NCI-H2227 (cell line): ENCODE data around the gene SSX2IP.
"Not testable (repeated sequence)": the region's sequence is repeated elsewhere in the genome, so short reads cannot be mapped to it uniquely, and the experiment has no call there.

Experiments used
- DNase-seq: peaks from one replicate; lab custom pipeline; 2025; ENCODE audit not compliant: unreplicated experiment; lab: John Stamatoyannopoulos, UW

The SSX2IP gene

DNA sequence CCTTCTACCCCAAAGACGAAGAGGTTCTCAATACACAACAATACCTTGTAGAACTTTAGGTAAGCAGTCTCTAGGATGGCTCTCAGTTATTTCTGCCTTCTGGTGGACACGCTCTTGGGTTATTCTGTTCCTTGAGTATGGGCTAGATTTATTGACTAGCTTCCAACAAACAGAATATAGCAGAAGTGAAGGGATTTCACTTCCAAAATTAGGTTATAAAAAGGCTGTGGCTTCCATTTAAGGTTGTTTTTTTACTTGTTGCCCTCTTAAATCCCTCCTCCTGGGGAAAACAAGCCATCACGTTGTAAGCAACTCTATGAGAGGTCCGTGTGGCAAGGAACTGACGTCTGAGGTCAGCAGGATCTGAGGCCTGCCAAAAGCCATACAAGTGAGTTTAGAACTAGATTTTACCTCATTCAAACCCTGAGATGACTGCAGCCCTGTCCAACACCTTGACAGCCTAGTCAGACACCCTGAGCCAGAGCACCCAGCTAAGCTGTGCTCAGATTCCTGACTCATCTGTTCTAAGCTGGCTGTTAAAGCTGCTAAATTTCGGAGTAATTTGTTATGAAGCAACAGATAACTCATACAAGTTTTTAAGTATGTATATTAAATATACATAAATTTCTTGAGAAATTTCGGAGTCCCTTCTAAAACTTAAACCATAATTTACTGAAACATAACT, 12.7 kb downstream of the SSX2IP start:
- no peak for DNase-seq

DNA sequence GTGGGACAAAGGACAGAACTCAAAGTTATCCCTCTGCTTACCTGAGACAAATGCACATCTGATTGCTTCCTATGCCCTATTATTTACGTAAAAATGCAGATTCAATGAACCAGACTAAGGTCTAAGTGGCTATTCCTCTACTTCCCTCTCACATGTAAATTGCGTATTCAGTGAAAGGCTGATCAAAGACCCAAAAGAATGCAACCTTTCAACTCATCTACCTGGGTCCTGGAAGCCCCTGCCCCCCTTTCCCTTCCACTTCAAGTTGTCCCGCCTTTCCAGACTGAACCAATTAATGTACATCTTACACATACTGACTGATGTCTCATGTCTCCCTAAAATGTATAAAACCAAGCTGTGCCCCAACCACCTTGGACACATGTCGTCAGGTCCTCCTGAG, 14.6 kb downstream of the SSX2IP start:
- no peak for DNase-seq

DNA sequence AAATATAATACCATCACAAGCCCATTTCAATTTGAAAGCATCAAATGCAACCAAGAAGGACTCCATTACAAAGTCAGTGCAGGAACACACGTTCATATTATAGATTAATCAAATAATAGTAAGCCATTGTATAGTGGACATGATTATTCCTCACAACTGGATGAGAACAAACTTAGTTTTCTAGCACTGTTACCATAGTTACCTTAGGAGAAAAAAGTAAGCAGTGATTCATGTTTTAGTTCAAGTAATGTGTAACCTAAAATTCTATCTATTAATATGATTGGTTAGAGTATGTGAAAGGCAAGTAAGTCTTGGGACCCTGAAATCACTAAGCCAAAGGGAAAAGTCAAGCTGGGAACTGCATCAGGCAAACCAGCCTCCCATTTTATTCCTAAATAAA, 15.2 kb downstream of the SSX2IP start:
- no peak for DNase-seq

DNA sequence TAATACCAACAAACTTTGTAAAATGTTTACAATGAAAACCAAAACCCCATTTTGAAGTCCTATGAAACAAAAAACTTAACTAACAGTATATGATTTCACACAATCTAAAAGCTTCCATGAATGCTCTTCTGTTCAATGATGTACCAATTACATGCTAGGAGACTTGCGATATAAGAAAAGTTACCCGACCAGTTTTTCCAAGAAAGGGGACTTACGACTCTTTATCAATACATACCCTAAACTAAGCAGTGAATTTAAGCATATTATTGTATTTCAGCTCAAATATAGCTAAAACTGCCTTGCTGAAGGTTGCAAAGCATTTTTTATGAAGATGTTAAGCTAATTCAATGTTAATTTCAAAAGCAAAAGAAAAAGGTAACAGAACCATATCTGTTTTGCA, 15.6 kb downstream of the SSX2IP start:
- no peak for DNase-seq

DNA sequence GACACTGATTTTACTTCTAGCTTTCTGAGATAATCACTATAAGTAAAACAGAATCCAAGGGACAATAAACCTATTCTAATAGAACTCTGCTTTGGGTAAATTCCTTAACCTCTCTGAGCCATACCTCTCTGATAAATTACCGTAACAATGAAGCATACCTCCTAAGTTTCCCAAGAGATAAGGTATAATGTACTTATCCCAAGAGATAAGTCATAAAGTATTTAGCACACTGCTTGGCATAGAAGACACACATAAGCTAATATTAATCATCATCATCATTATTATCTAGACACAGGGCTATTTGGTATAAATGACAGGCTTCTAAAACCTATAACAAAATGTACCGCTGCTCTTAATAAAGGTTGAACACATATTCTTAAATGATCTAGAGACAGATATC, 16.2 kb downstream of the SSX2IP start:
- DNase-seq: no peak

DNA sequence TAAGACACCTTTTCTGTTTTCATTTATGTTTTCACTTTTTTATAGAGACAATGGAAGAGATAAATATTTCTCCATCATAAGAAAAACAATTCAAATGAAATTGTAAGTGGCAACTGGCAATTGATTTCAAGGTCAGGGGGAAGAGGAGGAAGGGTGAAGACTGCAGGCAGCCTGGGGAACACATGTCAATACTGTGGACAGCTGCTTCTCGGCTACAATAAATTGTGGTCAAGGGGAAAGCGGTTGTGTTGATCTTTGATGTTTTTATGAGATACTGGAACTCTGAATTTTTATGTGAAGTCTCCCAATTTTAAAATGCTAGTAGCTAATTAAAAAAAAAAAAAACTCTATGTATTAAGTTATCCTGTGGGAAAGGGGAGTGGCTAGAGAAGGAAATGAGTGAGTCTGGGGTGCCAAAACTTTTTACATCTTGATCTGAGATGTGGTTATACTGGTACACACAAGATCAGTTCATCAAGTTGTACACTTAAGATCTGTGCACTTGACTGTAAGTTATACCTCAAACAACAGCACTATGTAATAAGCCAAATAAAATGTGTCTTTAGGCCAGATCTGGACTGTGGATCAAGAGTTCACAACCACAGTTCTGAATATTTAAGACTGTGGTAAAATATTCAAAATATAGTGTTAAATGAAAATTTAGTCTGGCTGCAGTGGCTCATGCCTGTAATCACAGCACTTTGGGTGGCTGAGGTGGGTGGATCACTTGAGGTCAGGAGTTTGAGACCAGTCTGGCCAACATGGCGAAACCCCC, 18.0 kb downstream of the SSX2IP start:
- DNase-seq: no peak

DNA sequence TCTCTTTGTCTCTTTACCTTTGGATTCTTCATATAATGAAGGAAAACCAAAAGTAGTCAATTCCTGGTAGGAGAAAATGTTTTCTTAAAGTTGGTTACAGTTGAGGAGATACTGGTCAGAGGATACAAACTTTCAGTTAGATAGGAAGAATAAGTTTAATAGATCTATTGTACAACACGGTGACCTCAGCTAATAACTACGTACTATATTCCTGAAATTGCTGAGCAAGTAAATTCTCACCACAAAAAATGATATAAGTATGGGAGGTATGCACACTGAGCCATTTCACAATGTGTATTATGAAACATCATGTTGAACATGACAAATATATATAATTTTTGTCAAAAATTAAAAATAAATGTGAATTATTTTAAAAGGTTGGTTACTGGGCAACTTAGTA, 20.4 kb downstream of the SSX2IP start:
- DNase-seq: no peak

DNA sequence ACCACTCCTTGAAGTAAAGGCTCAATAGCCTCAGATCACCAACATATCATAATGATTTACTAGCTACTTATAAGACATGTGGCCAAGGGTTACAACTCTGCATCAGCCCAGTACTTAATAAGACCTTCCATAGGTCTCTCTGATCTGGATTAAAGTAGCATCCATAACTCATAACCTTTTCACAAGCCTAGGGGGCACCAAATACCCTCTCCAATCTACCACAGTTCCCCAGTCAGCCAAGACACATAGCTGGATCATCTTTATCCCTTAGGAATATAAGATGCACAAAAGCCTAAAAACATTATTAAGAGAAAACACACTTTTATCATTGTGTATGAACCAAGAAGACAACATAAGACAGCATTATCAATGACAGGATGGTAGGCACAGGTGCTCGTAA, 22.1 kb downstream of the SSX2IP start:
- DNase-seq: no peak

DNA sequence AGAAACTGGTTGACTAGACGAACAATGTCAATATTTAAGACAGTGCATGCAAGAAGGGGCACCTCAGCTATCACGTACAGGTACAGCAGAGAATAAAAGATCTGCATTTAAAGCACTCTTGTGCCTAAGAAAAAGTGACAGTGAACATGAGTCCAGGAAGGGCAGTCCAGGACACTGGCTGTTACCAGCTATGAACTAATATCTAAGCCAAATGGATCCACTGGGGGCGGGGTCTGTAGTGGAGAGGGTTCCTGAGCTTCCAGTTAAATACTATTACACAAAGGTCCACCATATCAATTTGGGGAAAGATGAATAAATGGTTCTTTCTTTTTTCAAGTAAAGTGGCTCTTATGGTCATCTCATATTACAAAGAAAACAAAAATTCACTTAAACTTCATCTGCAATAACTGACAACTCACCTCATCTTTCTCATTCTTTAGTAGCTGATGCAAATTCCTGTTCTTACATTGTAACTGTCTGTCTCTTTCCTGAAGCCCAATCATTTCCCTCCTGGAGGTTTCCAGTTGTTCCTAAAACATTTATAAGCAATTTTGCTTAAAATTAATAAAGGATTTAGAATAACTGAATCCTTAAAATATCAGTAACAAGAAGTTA, 24.5 kb downstream of the SSX2IP start:
- peak; percentile 30 for DNase-seq

DNA sequence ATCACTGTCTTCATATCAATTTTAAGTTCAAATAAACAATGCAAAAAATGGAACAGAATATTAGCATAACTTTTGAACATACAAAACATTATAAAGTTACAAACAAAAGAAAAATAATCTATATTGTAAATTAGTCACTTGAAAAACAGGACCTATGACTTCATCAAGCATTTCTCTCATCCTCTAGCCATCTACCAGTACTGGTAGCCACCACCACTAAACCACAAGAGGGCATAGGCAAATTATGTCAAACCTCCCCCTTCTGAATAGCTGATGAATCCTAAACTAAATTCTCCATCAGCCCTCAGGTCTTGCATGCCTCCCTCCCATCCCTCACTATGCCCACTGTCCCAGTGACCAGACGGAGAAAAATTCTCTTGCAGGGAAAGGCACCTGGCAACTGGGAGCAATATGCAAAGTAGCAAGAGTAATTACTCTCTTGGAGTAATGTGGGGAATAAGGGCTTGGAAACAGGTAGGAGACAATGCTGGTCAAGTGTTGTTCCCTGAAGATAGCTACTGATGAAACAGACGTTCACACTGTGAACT, 37.1 kb downstream of the SSX2IP start:
- DNase-seq: no peak

DNA sequence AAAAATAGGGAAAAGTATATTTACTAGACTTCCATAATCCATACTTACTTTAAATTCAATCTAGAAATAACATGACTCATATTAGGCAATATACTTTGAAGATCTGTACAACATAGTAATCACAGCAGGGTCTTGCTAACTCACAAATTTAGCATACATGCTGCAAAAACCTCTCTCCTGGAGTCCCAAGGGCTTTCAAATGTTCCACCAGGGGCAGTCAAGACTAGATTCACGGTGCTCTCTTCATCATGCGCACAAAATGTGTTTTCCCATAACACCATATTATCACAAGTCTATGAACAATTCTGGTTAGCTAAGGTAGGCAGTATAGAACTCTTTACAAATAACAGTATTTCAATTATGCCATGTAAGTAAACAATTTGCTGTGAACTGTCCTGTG, 45.8 kb downstream of the SSX2IP start:
- DNase-seq: no peak

DNA sequence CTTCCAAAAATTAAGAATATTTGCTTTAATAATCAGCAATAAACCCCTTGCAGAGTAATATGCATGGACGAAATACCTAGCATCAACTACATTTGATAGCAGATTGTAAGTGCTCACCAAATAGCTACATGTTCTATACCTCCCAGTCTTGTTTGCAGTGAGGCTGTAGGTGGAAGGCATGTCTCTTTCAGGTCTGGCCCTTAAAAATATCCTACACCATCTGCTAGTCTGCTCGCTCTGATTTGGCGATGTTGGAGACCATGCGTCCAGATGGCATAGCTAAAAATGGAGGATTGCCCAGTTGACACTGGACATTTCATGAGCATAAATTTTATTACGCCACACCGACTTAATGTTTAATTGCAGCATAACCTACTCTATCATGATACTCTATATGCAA, 47.1 kb downstream of the SSX2IP start:
- no peak for DNase-seq

DNA sequence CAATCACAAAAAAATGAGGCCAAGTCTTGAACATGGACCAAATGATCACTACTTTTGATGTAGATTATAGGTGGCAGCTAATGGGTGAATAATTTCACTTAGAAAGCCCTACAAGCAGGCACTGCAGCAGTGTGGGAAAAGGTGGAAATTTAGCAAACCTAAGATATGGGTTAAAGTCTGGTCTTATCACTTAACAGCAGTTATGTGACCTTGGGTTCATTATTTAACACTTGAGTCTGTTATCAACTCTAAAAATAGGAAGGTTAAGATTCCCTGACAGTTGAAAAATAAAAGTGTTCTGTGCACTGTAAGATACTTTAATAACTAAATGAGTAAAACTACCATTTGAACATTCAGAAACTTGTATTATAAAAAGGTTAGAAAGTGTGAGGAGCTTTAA, 47.5 kb downstream of the SSX2IP start:
- no peak for DNase-seq

DNA sequence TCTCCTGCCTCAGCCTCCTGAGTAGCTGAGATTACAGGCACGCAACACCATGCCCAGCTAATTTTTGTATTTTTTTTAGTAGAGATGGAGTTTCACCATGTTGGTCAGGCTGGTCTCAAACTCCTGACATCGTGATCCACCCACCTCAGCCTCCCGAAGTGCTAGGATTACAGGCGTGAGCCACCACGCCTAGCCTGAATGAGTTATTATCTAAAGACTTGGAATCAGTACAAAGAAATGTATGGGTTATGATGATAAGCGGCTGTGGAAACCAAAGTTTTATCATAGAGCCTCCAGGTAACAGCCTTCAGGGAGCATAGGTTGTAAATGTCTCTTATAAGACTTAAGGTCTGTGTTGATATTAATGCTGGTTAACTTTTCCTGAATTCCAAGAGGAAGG, 50.5 kb downstream of the SSX2IP start:
- not testable (repeated sequence) for DNase-seq

DNA sequence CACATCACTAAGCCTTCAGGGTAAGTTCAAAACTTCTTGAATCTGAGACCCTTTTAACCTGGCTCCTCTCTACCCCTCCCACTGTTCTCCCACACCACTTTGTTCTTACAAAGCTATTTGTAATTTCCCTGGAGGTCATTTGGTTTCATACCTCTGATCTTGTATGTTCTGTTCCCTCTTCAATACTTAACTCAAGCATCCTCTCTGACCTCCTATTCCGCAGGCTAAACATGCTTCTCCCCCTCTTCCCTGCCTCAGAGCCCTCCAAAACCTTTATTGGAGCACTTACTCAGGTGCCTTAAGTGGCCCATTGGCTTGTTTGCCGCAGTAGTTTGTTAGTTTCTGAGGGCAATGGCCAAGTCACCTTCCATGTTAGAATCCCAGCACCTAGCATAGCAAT, 54.8 kb downstream of the SSX2IP start:
- no peak for DNase-seq

DNA sequence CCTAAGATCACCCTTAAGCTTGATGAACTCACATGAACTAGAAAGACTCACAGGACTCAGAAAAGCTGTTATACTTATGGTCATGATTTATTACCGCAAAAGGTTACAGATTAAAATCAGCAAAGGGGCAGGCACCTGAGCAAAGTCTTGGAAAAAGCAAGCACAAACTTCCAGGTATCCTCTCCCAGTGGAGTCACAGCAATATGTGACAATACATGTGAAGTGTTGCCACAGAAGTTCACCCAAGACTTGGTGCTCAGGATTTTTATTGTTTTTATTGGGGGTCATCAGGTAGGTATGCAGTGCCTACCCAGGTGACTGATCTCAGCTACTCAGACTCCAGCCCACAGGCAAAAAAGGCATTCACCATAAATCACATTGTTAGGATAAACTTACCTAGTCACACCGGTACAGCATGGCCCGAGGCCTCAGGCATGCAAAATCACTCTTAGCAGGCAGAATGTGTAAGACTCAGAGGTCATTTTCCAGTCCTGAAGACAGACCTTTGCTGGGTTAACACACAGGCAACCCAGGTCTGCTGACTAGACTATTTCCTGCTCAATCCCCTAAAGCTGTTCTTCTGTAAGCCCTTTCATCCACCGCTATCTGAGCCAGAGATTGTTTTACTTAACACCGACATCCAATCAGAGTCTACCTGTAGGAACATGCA, 55.6 kb downstream of the SSX2IP start:
- DNase-seq: no peak

DNA sequence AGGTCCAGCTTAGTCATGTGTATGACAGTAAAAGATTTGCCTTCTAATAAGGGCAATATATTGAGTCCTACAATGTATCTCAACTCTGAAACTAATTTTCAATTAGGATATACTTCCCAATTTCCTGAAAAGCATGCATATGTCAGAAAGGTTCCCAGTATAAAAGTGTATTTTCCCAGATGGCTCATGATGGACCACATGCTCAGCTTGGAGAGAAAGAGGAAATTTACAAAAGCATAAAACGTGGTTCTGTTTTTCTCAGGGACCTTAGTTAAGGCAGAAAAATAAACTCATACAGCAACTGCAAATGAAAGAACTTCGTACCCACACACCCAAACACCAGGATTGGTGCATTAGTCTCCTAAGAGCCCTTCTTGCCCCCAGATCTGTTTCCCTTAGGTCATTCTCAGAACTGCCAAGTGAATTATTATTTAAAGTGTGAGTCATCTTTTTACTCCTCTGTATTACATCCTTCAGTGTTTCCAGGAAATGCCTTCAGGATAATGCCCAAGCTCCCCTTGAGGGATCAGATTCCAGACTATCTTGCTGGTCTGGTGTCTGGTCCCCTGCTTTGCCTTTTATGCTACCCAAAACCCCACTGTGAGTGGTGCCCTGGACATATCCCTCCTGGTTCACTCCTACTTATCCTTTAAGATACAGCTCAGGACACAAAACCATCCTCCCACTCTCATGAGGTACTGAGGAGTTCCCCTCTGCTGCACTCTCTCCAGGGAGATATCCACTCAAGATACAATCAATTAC, 57.4 kb downstream of the SSX2IP start:
- no peak for DNase-seq

DNA sequence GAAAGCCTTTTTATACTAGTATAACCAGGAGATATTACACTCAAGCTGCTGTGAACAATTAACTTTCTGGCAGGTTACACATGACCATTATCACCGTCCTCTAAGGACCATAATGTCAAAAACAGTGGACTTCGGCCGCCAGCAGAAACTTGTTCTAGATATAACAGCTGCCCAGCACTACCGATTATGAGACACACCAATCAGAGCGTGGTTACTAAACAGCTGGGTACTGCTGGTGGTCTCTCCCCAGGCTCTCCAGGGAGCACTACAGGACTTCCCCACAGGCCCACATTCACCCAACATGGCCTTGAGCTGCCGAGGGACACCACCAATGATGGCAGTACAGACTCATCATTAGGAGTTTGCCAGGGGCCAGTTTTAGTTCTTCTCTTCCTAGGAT, 58.1 kb downstream of the SSX2IP start:
- no peak for DNase-seq

DNA sequence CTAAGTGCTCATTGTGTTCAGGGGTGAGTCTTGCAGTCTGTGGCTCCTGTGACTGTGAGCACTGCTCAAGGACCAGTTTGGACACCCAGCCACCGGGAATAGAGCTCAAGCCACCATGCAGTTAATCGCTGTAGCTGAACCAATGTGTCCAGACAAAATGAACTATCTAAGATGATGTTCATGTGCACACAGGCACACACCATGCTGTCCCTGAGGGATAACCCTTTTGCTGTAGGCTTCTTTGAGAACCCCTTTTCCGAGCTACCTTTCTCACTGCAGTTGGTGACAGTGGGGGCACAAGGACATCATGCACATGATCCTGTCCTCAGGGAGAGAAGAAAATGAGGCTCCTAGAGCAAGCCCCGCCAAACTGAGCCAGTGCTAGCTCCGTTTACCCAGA, 65.4 kb downstream of the SSX2IP start:
- DNase-seq: no peak

DNA sequence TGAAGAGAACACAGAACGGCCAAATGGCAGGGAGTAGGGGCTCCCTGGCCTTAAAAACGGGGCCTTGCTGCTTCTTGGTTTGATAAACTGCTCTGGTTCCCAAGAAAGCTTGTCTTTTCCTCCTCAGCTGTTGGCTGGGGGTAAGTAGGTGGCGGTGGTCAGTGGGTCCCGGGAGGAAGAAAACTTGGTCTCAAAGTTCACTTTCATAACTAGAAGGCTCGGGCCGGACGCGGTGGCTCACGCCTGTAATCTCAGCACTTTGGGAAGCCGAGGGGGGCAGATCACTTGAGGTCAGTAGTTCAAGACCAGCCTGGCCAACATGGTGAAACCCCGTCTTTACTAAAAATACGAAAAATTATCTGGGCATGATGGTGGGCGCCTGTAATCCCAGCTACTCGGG, 68.7 kb downstream of the SSX2IP start:
- no peak for DNase-seq
